OCI-LY7 (cell line): ENCODE measurements around the gene TRIO.
A peak's percentile ranks its signal among the peaks of the same experiment; 100 is the strongest.

Experiments used
- EZH2phosphoT487 ChIP-seq: fragments of 200-600 bp; sonication (generic); IDR thresholded peaks from 2 replicates; pipeline ENCODE4 v1.6.1; 2018; ENCODE audit warnings: low read depth, borderline replicate concordance, mild to moderate bottlenecking, mixed run types, antibody characterized with exemption, low read length, moderate library complexity, mixed read lengths
- TF ChIP-seq, protein P1 (sequence below): fragments of 200-600 bp; sonication (generic); conservative IDR thresholded peaks from 2 replicates; pipeline ENCODE4 v1.5.1; 2014; ENCODE audit warnings: mild to moderate bottlenecking, antibody characterized with exemption, low read length, moderate library complexity, mixed read lengths

DNA sequence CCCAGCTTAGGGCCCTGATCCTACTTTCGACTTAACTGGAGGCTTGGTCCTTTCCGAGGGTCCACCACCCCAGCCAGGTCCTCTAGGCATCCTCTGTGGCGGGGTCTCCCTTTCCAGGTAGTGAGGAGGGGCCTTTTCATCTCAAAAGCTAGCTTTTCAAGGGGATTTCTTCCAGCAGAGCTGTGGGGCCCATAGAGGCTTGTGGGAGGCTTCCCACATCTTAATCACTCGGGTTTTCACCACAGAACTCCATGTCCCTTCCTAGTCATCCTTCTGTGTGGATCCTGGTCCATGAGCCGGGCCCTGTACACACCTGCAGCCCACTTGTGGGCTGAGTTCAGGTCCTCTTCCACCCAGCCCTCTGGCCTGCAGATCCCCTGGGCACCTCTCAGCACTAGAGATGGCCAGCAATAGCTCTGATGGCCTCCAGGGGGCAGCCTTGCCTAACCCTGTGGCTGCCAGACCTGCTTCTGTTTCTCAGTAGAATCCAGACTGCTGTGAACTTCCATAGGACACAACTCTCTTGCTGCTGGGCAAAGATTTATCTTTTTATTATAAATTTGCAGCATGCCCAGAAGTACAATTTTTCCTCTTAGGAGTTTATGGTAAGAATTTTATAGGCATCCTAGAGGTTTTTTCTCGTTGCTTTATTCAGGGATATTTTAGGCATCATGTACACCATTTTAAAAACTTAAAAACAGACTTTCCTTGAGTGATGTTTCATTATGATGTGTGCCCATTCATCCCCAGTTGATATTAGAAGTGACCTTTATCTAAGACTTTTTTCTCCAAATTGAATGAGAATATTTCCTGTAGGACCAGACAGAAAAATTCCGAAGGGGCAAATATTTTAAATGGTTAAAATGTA is 208.9 kb downstream of the TRIO start:
- TF ChIP-seq, protein P1, sequence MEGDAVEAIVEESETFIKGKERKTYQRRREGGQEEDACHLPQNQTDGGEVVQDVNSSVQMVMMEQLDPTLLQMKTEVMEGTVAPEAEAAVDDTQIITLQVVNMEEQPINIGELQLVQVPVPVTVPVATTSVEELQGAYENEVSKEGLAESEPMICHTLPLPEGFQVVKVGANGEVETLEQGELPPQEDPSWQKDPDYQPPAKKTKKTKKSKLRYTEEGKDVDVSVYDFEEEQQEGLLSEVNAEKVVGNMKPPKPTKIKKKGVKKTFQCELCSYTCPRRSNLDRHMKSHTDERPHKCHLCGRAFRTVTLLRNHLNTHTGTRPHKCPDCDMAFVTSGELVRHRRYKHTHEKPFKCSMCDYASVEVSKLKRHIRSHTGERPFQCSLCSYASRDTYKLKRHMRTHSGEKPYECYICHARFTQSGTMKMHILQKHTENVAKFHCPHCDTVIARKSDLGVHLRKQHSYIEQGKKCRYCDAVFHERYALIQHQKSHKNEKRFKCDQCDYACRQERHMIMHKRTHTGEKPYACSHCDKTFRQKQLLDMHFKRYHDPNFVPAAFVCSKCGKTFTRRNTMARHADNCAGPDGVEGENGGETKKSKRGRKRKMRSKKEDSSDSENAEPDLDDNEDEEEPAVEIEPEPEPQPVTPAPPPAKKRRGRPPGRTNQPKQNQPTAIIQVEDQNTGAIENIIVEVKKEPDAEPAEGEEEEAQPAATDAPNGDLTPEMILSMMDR = peak; percentile 97
- no peak for TF ChIP-seq EZH2phosphoT487
